Calu3 (cell line): ENCODE measurements around the gene LDLRAD4. TPM values are rescaled to one million over a fixed set of nuclear protein-coding genes. Genes with fewer than 3 reads are reported as not detected.

Experiments used
- BruUV-seq: library from RNA; stranded (reverse); fragments of 400-500 nt; replicated peaks from 2 replicates; lab custom pipeline; 2021; lab: Mats Ljungman, UMichigan
- CTCF ChIA-PET: fragments of 300-600 bp; sonication (Branson Sonifier 250); formaldehyde crosslinking; loops from one replicate; lab custom pipeline; 2022; ENCODE audit warnings: antibody characterized with exemption; lab: Charles Lee
- DNase-seq: peaks from one replicate; pipeline ENCODE4 v3.0.0; 2022
- H3K27ac Mint-ChIP-seq: one replicate; pipeline ENCODE4 v1.8.0; 2022; ENCODE audit warnings: mixed read lengths; ENCODE audit not compliant: unreplicated experiment
- H3K27me3 Mint-ChIP-seq: one replicate; pipeline ENCODE4 v1.8.0; 2022; ENCODE audit warnings: mixed read lengths; ENCODE audit not compliant: unreplicated experiment
- H3K36me3 Mint-ChIP-seq: one replicate; pipeline ENCODE4 v1.8.0; 2022; ENCODE audit warnings: mild to moderate bottlenecking, moderate library complexity, mixed read lengths; ENCODE audit not compliant: insufficient read depth, unreplicated experiment
- H3K4me1 Mint-ChIP-seq: one replicate; pipeline ENCODE4 v1.8.0; 2022; ENCODE audit warnings: mild to moderate bottlenecking, low read depth, mixed read lengths; ENCODE audit not compliant: unreplicated experiment
- H3K4me3 Mint-ChIP-seq: one replicate; pipeline ENCODE4 v1.8.0; 2022; ENCODE audit warnings: mild to moderate bottlenecking, low read depth, moderate library complexity, mixed read lengths; ENCODE audit not compliant: unreplicated experiment
- H3K9me3 Mint-ChIP-seq: one replicate; pipeline ENCODE4 v1.8.0; 2022; ENCODE audit warnings: low read depth, mixed read lengths; ENCODE audit not compliant: unreplicated experiment
- CTCF ChIP-seq: fragments of 200-600 bp; IDR thresholded peaks from one replicate; pipeline ENCODE4 v1.8.0; 2022; ENCODE audit warnings: antibody characterized with exemption; ENCODE audit not compliant: unreplicated experiment
- intact Hi-C: fragments of 100-400 bp; cut with micrococcal nuclease; formaldehyde crosslinking; loops from one replicate; pipeline ENCODE4 v1.10.0; 2022; ENCODE audit not compliant: unreplicated experiment
- total RNA-seq: library from RNA; stranded (reverse); gene quantifications from 2 replicates; pipeline ENCODE4 v1.2.3, GENCODE V29; 2022

The LDLRAD4 gene
- total RNA-seq, 1 experiment from 2014 or later = 0.50 TPM

GRCh38 chr18:13368080-13368813 lies 149.7 kb downstream of the LDLRAD4 start:
- no peak for TF ChIP-seq CTCF
- Mint-ChIP-seq H3K27me3 (peaks cover 26% of the 10 kb centered on the region), H3K4me3 (no peak overlapping the region), H3K36me3 (no peaks in the 10 kb centered on the region), H3K27ac (no peak overlapping the region), H3K4me1 (no peaks in the 10 kb centered on the region), H3K9me3 (no peaks in the 10 kb centered on the region)
- intact Hi-C loops = no loop called here
- DNase-seq = no peak
- no TSS peak for BruUV-seq
- CTCF ChIA-PET = no interaction called here

GRCh38 chr18:13369353-13369752 lies 150.8 kb downstream of the LDLRAD4 start:
- intact Hi-C loops = no loop called here
- Mint-ChIP-seq H3K27ac (no peak overlapping the region), H3K4me3 (no peak overlapping the region), H3K4me1 (no peaks in the 10 kb centered on the region), H3K9me3 (no peaks in the 10 kb centered on the region), H3K36me3 (no peaks in the 10 kb centered on the region), H3K27me3 (peaks cover 25% of the 10 kb centered on the region)
- CTCF ChIA-PET = no interaction called here
- TF ChIP-seq CTCF = no peak
- DNase-seq = no peak
- no TSS peak for BruUV-seq

DNA sequence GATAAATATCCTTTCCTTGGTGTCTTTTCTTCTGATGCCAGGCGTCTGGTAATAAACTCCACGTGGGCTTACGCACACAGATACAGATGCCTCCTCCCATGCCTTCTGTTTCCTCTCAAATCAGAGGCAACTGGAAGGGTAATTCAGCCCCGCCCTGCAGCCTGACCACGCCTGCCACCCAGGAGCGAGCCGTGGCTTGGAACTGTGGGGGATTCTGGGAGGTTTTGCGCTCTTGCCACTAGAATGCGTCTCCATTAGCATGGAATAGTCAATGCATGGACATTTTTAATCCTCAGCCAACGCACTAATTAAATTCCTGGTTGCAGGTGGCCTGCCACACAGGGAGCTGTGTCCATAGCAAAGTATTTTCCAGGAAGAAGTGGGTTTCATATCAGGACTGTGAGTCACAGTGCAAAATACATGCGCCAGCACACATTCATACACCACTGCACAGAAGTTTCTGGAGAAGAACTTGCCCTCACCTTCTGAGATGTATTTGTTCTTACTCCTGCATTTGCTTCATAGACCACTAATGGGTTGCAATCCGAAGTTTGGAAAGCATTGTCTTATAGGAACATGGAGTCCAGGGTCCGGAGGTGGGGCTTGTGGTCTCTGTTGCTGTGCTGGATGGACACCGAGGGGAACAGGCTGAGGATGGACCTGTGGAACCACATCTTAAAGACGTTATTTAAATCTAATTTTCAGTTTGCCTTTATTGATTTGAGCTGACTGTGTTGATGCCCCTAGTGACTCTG lies 151.4 kb downstream of the LDLRAD4 start:
- H3K27ac Mint-ChIP-seq = no peak overlapping the region
- CTCF ChIA-PET = no interaction called here
- no peak overlapping the region for H3K4me3 Mint-ChIP-seq
- H3K4me1 Mint-ChIP-seq = peaks cover under 1% of the 10 kb centered on the region
- DNase-seq = no peak
- H3K36me3 Mint-ChIP-seq = no peaks in the 10 kb centered on the region
- intact Hi-C loops = no loop called here
- no peaks in the 10 kb centered on the region for H3K9me3 Mint-ChIP-seq
- BruUV-seq = no TSS peak
- H3K27me3 Mint-ChIP-seq = peaks cover 25% of the 10 kb centered on the region
- no peak for TF ChIP-seq CTCF

DNA sequence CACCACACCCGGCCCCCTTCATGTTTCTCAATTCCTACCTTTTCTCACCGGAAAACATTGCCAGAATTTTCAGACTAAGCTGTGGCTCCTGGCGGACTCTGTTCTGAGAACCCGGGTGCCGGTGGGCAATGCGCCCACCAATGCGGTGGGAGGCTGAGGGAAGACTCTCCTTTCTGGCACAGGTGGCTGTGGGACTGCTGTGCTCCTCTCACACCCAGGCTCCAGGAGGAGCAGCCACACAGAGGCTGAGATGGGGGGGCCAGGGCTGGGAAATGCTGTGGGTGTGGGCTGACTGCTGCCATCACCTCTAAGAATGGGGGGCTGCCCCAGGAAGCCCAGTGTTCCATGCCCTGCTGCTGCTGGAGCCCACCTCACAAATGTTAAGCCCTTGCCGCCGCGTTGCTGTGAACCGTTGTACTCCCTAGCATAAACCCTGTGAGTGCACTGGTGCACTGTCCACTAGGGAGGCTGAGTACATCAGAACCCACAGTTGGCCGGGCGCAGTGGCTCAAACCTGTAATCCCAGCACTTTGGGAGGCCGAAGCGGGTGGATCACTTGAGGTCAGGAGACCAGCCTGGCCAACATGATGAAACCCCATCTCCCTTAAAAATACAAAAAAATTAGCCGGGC lies 152.6 kb downstream of the LDLRAD4 start:
- CTCF ChIA-PET = no interaction called here
- H3K27me3 Mint-ChIP-seq = peaks cover 25% of the 10 kb centered on the region
- H3K27ac Mint-ChIP-seq = no peak overlapping the region
- TF ChIP-seq CTCF = no peak
- H3K4me1 Mint-ChIP-seq = peaks cover 12% of the 10 kb centered on the region
- intact Hi-C loops = no loop called here
- no peak overlapping the region for H3K4me3 Mint-ChIP-seq
- H3K9me3 Mint-ChIP-seq = no peaks in the 10 kb centered on the region
- BruUV-seq = no TSS peak
- H3K36me3 Mint-ChIP-seq = no peaks in the 10 kb centered on the region
- DNase-seq = no peak
